AG04450 (cell line): ENCODE measurements around the gene CHMP4B. TPM values are rescaled to one million over a fixed set of nuclear protein-coding genes. Genes with fewer than 3 reads are reported as not detected.
A peak's percentile ranks its signal among the peaks of the same experiment; 100 is the strongest.

ENCODE experiments used
- CTCF ChIA-PET: fragments of 300-600, 350-600 bp; formaldehyde crosslinking; extraction: SDS; loops from one replicate; lab custom pipeline; 2022; ENCODE audit warnings: antibody characterized with exemption, inconsistent platforms; lab: Charles Lee
- POLR2A ChIA-PET: fragments of 350-600 bp; formaldehyde crosslinking; extraction: SDS; loops from one replicate; lab custom pipeline; 2021; ENCODE audit warnings: antibody characterized with exemption, inconsistent platforms; lab: Yijun Ruan, JAX
- DNase-seq: peaks from one replicate; pipeline ENCODE4 v3.0.0-alpha.2; 2011; ENCODE audit warnings: low read depth, low spot score
- H3K27ac ChIP-seq: one replicate; pipeline ENCODE4 v1.5.1; 2012; ENCODE audit warnings: low read depth, low read length, control low read depth
- H3K27me3 ChIP-seq: one replicate; pipeline ENCODE4 v1.6.0; 2012; ENCODE audit warnings: low read length; ENCODE audit not compliant: control insufficient read depth, insufficient read depth
- H3K4me3 ChIP-seq: 2 replicates; pipeline ENCODE4 v1.5.1; 2011; ENCODE audit warnings: mild to moderate bottlenecking, low read depth, low read length, control low read depth
- H3K9me3 ChIP-seq: 2 replicates; pipeline ENCODE4 v1.5.1; 2012; ENCODE audit warnings: low read length; ENCODE audit not compliant: control insufficient read depth, insufficient read depth
- CTCF ChIP-seq: IDR thresholded peaks from 2 replicates; pipeline ENCODE4 v1.5.1; 2011; ENCODE audit warnings: low read depth, low read length, control low read depth, inconsistent platforms
- polyA plus RNA-seq: library from polyadenylated mRNA; depleted of rRNA; stranded (reverse); fragments of >200 nt; gene quantifications from 2 replicates; pipeline ENCODE4 v1.2.3, GENCODE V29; 2011

The CHMP4B gene
- polyA plus RNA-seq, 1 experiment: 97.4 TPM

DNA sequence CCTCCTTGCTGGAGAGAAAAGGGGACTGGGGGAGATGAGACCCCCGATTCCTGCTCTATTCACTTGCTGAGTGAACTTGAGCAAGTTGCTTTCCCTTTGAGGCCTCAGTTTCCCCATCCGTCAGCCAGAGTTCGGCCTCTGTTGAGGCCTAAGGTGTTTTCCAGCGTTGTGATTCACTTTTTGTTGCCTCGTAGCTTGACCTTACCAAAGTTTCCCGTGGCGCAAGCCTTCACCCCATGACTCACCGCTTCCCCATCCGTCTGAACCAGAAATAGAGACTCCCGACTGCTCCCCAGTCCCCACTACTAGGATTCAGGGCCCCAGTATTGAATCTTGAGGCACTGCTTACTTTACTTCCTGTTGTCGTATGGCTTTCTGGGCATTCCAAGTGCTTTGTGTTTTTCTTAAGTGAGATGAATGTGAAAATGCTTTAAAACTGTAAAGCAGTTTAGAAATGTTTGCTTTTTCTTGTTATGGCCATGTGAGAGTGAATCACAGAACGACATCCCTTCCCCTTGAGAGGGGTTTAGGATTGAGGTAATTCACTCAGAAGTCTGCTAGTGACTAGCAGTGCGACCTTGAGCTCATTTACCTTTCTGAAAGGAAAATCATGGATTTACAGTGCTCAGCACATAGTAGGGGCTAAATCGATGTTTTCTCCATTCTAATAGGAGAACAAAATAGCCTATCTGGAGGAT is 1.2 kb downstream of the CHMP4B start:
- Histone ChIP-seq H3K27me3 (no peaks in the 10 kb centered on the region), H3K9me3 (no peaks in the 10 kb centered on the region; the same call in 1 of the 2 replicates), H3K27ac (peak overlapping the region; percentile 100), H3K4me3 (peak overlapping the region; percentile 99)
- DNase-seq: peak; percentile 57
- no peak for TF ChIP-seq CTCF
- ChIA-PET POLR2A (interaction anchor here (0.6 to 3.0 kb wide), 5 partner anchors 9 to 300 kb away, joined by 3 to 11 read pairs (median 5); partner anchors contain the start of genes EIF2S2 and RALY), CTCF (interaction anchor here (0.9 to 1.5 kb wide), 3 partner anchors 23 to 258 kb away, joined by 3 to 4 read pairs (median 4); no protein-coding TSS in a partner anchor)

- H3K9me3 ChIP-seq: no peaks in the 10 kb centered on the region; the same call in 1 of the 2 replicates
- peak overlapping the region; percentile 100 for H3K27ac ChIP-seq
- POLR2A ChIA-PET: interaction anchor here (0.6 to 3.0 kb wide), 3 partner anchors 9 to 180 kb away, joined by 4 to 11 read pairs (median 5); partner anchors contain the start of gene RALY
- CTCF ChIA-PET: interaction anchor here (0.6 to 1.5 kb wide), 4 partner anchors 23 to 257 kb away, joined by 3 to 4 read pairs (median 4); no protein-coding TSS in a partner anchor
- no peaks in the 10 kb centered on the region for H3K27me3 ChIP-seq
- H3K4me3 ChIP-seq: peak overlapping the region; percentile 99
- TF ChIP-seq CTCF: no peak
- no peak for DNase-seq
Measured at GRCh38 chr20:33812908-33813462, 1.8 kb downstream of the CHMP4B start.

- Histone ChIP-seq H3K9me3 (no peaks in the 10 kb centered on the region; the same call in 1 of the 2 replicates), H3K4me3 (no peak overlapping the region), H3K27me3 (no peaks in the 10 kb centered on the region), H3K27ac (no peak overlapping the region)
- POLR2A ChIA-PET: no interaction called here
- DNase-seq: no peak
- no peak for TF ChIP-seq CTCF
- CTCF ChIA-PET: no interaction called here
Measured at GRCh38 chr20:33814238-33814712, 3.1 kb downstream of the CHMP4B start.

- H3K4me3 ChIP-seq: no peak overlapping the region
- H3K9me3 ChIP-seq: no peaks in the 10 kb centered on the region; the same call in 1 of the 2 replicates
- no peak for DNase-seq
- no peak for TF ChIP-seq CTCF
- H3K27me3 ChIP-seq: no peaks in the 10 kb centered on the region
- ChIA-PET CTCF (no interaction called here), POLR2A (no interaction called here)
- H3K27ac ChIP-seq: no peak overlapping the region
Measured at GRCh38 chr20:33815671-33816070, 4.5 kb downstream of the CHMP4B start.

- ChIA-PET POLR2A (no interaction called here), CTCF (no interaction called here)
- Histone ChIP-seq H3K4me3 (no peak overlapping the region), H3K9me3 (no peaks in the 10 kb centered on the region; the same call in 1 of the 2 replicates), H3K27ac (no peak overlapping the region), H3K27me3 (no peaks in the 10 kb centered on the region)
- no peak for DNase-seq
- TF ChIP-seq CTCF: no peak
Measured at GRCh38 chr20:33816191-33816590, 5.0 kb downstream of the CHMP4B start.
